HCT116 (cell line): ENCODE results near the gene PRR5L.

Experiments used
- CTCF ChIP-seq, 3 experiments: fragments of 200-600 bp in 1 of 3; sonication (generic) in 1 of 3; IDR thresholded peaks in 2 of 3; conservative IDR thresholded peaks in 1 of 3; 2 replicates each; pipeline ENCODE4 v1.5.1; 2012 to 2017; ENCODE audit warnings: low read depth in 2 of 3, low read length in 2 of 3, antibody characterized with exemption in 1 of 3, borderline replicate concordance in 1 of 3, control low read depth in 1 of 3, mild to moderate bottlenecking in 1 of 3, mixed read lengths in 1 of 3, mixed run types in 1 of 3, moderate library complexity in 1 of 3; ENCODE audit not compliant: insufficient read depth in 1 of 3
- EZH2phosphoT487 ChIP-seq: fragments of 200-600 bp; IDR thresholded peaks from 2 replicates; pipeline ENCODE4 v1.6.1; 2018; ENCODE audit warnings: antibody characterized with exemption, borderline replicate concordance
- MAX ChIP-seq: IDR thresholded peaks from 2 replicates; pipeline ENCODE4 v1.6.1; 2012
- POLR2A ChIP-seq: IDR thresholded peaks from 2 replicates; pipeline ENCODE4 v1.7.0; 2011; ENCODE audit warnings: borderline replicate concordance; ENCODE audit not compliant: insufficient read depth, insufficient read length; ENCODE audit errors: extremely low read depth
- YY1 ChIP-seq: IDR thresholded peaks from 2 replicates; pipeline ENCODE4 v1.6.1; 2011; ENCODE audit warnings: low read length, low read depth, moderate library complexity, mild to moderate bottlenecking; ENCODE audit not compliant: insufficient replicate concordance; ENCODE audit errors: extremely low read depth

GRCh38 chr11:36363361-36364268, 67.5 kb downstream of the PRR5L start:
- TF ChIP-seq YY1, result no peak
- no peak for TF ChIP-seq MAX
- no peak for TF ChIP-seq POLR2A
- TF ChIP-seq CTCF (IDR thresholded peaks at IDR 0.05 in 2 of 3, conservative IDR thresholded peaks at IDR 0.05 in 1 of 3; ENCODE audit: borderline replicate concordance in 1 of 3, insufficient read depth in 1 of 3, low read depth in 2 of 3, low read length in 2 of 3), result no peak
- TF ChIP-seq EZH2phosphoT487, result no peak
